ENCODE results near the gene VSX2.

Gene VSX2

DNA sequence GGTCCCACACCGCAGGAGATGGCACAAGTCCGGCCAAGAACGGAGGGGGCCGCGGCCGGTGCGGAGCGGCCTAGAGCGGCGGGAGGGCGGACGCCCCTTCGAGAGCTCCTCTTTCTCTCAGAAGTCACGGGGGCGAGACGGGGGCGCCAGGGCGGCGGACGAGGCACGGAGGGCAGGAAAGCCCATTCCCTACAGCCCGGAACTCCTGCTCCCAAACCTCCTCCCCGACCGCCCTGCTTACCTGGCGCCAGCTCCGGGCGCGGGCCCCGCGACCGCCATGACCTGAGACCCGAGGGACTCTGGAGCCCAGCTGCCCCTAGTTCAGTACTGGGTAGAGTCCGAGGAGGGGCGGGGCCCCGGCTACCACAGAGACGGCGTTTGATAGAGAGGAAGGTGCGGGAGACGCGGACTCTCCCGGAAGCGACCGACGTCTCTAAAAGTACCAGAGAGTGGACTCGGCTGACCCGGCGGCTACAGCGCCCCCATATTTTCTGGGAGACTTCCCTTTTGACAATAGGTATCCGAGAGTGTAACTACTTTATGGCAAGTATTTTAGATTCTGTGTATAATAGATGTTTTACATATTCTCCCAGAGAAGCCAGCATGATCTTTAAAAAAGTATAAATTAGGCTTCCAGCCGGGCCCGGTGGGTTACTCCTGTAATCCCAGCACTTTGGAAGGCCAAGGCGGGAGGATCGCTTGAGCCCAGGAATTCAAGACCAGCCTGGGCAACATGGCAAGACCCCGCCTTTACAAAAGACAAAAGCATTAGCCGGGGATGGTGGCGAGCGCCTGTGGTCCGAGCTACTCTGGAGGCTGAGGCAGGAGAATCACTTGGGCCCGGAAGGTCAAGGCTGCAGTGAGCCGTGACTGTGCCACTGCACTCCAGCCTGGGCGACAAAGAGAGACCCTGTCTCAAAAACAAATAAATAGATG lies 63.7 kb downstream of the VSX2 start, which contains the start of gene ABCD4:
Gene ABCD4 (minus strand): TSS at position 301 of the 936 bp plus-strand sequence. CDS start 22 bp downstream, at position 279.
- peak; percentile 94 for DNase-seq

GRCh38 chr14:74308695-74309094 lies 69.4 kb downstream of the VSX2 start:
- DNase-seq: no peak

GRCh38 chr14:74309125-74310022 lies 70.1 kb downstream of the VSX2 start:
- no peak for DNase-seq

DNA sequence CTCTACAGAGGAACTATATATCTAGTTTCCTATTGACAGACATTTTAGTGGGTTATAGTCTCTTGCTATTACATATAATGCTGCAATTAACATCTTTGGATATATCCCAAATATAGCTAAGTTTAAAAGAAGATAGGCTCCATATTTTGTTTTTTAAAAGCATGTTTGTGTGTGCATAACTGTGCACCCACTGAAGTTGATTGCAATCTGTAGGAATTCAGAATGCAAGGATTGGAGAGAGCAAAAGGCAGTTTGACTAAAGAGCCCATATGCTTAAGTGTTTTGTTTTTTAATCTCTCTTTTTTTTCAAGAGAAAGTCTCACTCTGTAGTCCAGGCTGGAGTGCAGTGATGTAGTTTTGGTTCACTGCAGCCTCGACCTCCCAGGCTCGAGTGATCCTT lies 72.9 kb downstream of the VSX2 start:
- DNase-seq: no peak

Data from DMS 273 treated with DMSO at 0.1 percent for 48 hours (cell line).